ENCODE data around the gene ABHD14A. TPM values are rescaled to one million over a fixed set of nuclear protein-coding genes. Genes with fewer than 3 reads are reported as not detected.

Gene ABHD14A
- total and polyA plus RNA-seq, 3 donors from 2014 or later = 27.7 to 51.6 (median 38.9) TPM

DNA sequence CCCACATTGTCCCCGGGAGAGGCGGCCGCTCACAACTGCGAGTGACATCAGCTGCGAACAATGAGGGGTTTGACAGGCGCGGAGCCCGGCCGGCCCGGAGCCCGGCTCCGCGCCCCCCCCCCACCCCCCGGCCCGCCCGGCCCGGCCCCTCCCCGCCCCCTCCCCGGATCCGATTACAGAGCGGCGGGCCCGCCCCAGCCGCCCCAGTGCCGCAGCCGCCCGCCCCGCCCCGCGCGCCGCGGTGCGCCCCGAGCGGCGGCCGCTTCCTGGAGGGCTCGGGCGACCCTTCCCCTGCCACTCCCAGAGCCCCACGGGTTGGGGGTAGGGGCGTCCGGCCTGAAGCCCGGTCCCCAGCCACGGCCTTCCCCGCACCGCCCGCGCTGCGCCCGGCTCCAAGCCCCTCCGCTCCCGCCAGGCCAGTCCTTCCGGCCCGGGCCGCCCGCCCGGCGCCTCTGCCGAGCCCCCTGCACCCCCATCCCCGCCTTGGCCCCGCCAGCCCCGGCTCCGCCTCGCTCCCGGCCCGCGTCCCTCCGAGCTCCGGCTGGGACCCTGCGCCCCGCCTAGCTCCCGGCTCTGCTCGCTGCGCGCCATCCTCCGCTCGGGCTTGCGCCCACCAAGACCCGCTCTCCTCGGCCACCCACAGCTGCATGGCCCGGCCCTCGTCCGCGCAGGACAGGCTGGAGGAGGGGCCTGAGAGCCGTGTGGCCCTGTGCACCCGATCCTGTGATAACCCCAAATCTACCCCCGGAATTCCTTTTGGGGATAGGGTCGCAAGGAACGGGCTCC lies 7.3 kb upstream of the ABHD14A start, which contains the start of gene PCBP4:
PCBP4 (minus strand) TSS at position 71 of the 786 bp plus-strand sequence. CDS start 6,214 bp downstream, outside the sequence.
- Histone ChIP-seq H3K27ac (peak within 1 kb of the TSS; percentile 24 to 90), H3K4me1 (peaks cover 33% of the 10 kb centered on the region)

GRCh38 chr3:51968170-51968775 lies 6.6 kb upstream of the ABHD14A start:
- H3K9me3 ChIP-seq = no peaks in the 10 kb centered on the region
- TF ChIP-seq, protein P1, sequence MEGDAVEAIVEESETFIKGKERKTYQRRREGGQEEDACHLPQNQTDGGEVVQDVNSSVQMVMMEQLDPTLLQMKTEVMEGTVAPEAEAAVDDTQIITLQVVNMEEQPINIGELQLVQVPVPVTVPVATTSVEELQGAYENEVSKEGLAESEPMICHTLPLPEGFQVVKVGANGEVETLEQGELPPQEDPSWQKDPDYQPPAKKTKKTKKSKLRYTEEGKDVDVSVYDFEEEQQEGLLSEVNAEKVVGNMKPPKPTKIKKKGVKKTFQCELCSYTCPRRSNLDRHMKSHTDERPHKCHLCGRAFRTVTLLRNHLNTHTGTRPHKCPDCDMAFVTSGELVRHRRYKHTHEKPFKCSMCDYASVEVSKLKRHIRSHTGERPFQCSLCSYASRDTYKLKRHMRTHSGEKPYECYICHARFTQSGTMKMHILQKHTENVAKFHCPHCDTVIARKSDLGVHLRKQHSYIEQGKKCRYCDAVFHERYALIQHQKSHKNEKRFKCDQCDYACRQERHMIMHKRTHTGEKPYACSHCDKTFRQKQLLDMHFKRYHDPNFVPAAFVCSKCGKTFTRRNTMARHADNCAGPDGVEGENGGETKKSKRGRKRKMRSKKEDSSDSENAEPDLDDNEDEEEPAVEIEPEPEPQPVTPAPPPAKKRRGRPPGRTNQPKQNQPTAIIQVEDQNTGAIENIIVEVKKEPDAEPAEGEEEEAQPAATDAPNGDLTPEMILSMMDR (IDR thresholded peaks at IDR 0.05) = no peak
- TF ChIP-seq POLR2A (IDR thresholded peaks at IDR 0.05) = no peak
- peak overlapping the region; percentile 54 to 72 for H3K4me3 ChIP-seq
- DNase-seq = no peak
- no peaks in the 10 kb centered on the region for H3K27me3 ChIP-seq
- no peaks in the 10 kb centered on the region for H3K36me3 ChIP-seq (ENCODE audit: low read depth, missing control alignments)
- 7 to 13% methylated on average over 7 to 11 of the region's 11 CpGs for WGBS, 2 donors
- intact Hi-C loops (cut with DNase I; ENCODE audit: low total_unique reads) = no loop called here
- peak overlapping the region; percentile 24 to 90 for H3K27ac ChIP-seq
- peaks cover 26% of the 10 kb centered on the region for H3K4me1 ChIP-seq

More for the DNA sequence above, 7.3 kb upstream of the ABHD14A start, which contains the start of gene PCBP4:
- peak; percentile 56 for DNase-seq
- TF ChIP-seq POLR2A (IDR thresholded peaks at IDR 0.05) = no peak
- TF ChIP-seq, protein P1 (IDR thresholded peaks at IDR 0.05) = no peak
- Histone ChIP-seq H3K9me3 (no peaks in the 10 kb centered on the region), H3K27me3 (no peaks in the 10 kb centered on the region), H3K4me3 (peak within 1 kb of the TSS; percentile 60 to 72), H3K36me3 (ENCODE audit: low read depth, missing control alignments) (no peaks in the 10 kb centered on the region)
- WGBS, 2 donors = 1 to 2% methylated on average over 10 to 59 of the region's 90 CpGs
- intact Hi-C loops (cut with DNase I; ENCODE audit: low total_unique reads) = no loop called here

GRCh38 chr3:51968883-51969678 lies 5.8 kb upstream of the ABHD14A start:
- TF ChIP-seq, protein P1 (IDR thresholded peaks at IDR 0.05) = no peak
- TF ChIP-seq POLR2A (IDR thresholded peaks at IDR 0.05) = no peak
- Histone ChIP-seq H3K27ac (no peak overlapping the region), H3K4me1 (peaks cover 20% of the 10 kb centered on the region), H3K4me3 (no peak overlapping the region), H3K9me3 (no peaks in the 10 kb centered on the region), H3K36me3 (ENCODE audit: low read depth, missing control alignments) (no peaks in the 10 kb centered on the region), H3K27me3 (no peaks in the 10 kb centered on the region)
- intact Hi-C loops (cut with DNase I; ENCODE audit: low total_unique reads) = no loop called here
- 83 to 93% methylated on average over 4 to 6 of the region's 6 CpGs for WGBS, 2 donors
- no peak for DNase-seq

- Histone ChIP-seq H3K27me3 (no peaks in the 10 kb centered on the region), H3K9me3 (no peaks in the 10 kb centered on the region), H3K36me3 (ENCODE audit: low read depth, missing control alignments) (no peaks in the 10 kb centered on the region), H3K27ac (no peak overlapping the region), H3K4me1 (peaks cover 22% of the 10 kb centered on the region), H3K4me3 (no peak overlapping the region)
- TF ChIP-seq POLR2A (IDR thresholded peaks at IDR 0.05) = no peak
- TF ChIP-seq, protein P1 (IDR thresholded peaks at IDR 0.05) = no peak
- DNase-seq = no peak
- intact Hi-C loops (cut with DNase I; ENCODE audit: low total_unique reads) = no loop called here
- 74 to 89% methylated on average over 3 to 4 of the region's 4 CpGs for WGBS, 2 donors
These were observed 5.0 kb upstream of the ABHD14A start for GRCh38 chr3:51969841-51970240.

All from testis (tissue), 3 donors.